GM23338 (cell line): Measurements from ENCODE around the gene S100A5. TPM values are rescaled to one million over a fixed set of nuclear protein-coding genes. Genes with fewer than 3 reads are reported as not detected.
"Not testable (repeated sequence)": the region's sequence is repeated elsewhere in the genome, so short reads cannot be mapped to it uniquely, and the experiment has no call there.

Experiments
- ATAC-seq: fragments of 200-7000 bp; cut with Tn5 transposase; 3 replicates; pipeline ENCODE4 v1.9.1; 2020
- DNase-seq: peaks from one replicate; pipeline ENCODE4 v3.0.0-alpha.2; 2015; ENCODE audit warnings: low spot score
- H2AFZ ChIP-seq: fragments of 200-600 bp; sonication (generic); 2 replicates; pipeline ENCODE4 v1.8.0; 2016; ENCODE audit warnings: antibody characterized with exemption, mild to moderate bottlenecking, moderate library complexity
- H3F3A ChIP-seq: fragments of 200-600 bp; sonication (generic); replicated peaks from 2 replicates; pipeline ENCODE4 v1.8.0; 2017; ENCODE audit warnings: antibody characterized with exemption, mixed run types, low read depth
- H3K27ac ChIP-seq: fragments of 200-600 bp; sonication (generic); 2 replicates; pipeline ENCODE4 v1.6.1; 2016; ENCODE audit warnings: low read depth
- H3K27me3 ChIP-seq: fragments of 200-600 bp; sonication (generic); 2 replicates; pipeline ENCODE4 v1.8.0; 2016; ENCODE audit warnings: mild to moderate bottlenecking, mixed run types, moderate library complexity; ENCODE audit not compliant: insufficient read depth
- H3K36me3 ChIP-seq: fragments of 200-600 bp; sonication (generic); 2 replicates; pipeline ENCODE4 v1.8.0; 2016; ENCODE audit warnings: mild to moderate bottlenecking; ENCODE audit not compliant: insufficient read depth
- H3K4me1 ChIP-seq: fragments of 200-600 bp; sonication (generic); 2 replicates; pipeline ENCODE4 v1.8.0; 2016; ENCODE audit warnings: mild to moderate bottlenecking, moderate library complexity; ENCODE audit not compliant: insufficient read depth
- H3K4me2 ChIP-seq: fragments of 200-600 bp; sonication (generic); 2 replicates; pipeline ENCODE4 v1.7.1; 2017; ENCODE audit warnings: mixed run types
- H3K4me3 ChIP-seq: fragments of 200-600 bp; sonication (generic); 2 replicates; pipeline ENCODE4 v1.6.1; 2016; ENCODE audit warnings: mixed run types
- H3K79me2 ChIP-seq: fragments of 200-600 bp; sonication (generic); replicated peaks from 2 replicates; pipeline ENCODE4 v1.8.0; 2017; ENCODE audit warnings: mild to moderate bottlenecking; ENCODE audit not compliant: insufficient read depth
- H3K9me2 ChIP-seq: fragments of 200-600 bp; sonication (generic); 2 replicates; pipeline ENCODE4 v1.8.0; 2017; ENCODE audit not compliant: insufficient read depth
- H4K20me1 ChIP-seq: fragments of 200-600 bp; sonication (generic); replicated peaks from 2 replicates; pipeline ENCODE4 v1.8.0; 2017; ENCODE audit warnings: mild to moderate bottlenecking; ENCODE audit not compliant: insufficient read depth
- H3K27ac Mint-ChIP-seq: 2 replicates; pipeline ENCODE4 v1.8.0; 2020; ENCODE audit warnings: inconsistent platforms, mild to moderate bottlenecking, moderate library complexity, mixed read lengths
- H3K27me3 Mint-ChIP-seq: 3 replicates; pipeline ENCODE4 v1.8.0; 2022; ENCODE audit warnings: low read depth, mild to moderate bottlenecking, moderate library complexity, mixed read lengths, inconsistent platforms; ENCODE audit not compliant: insufficient read depth, poor library complexity
- H3K36me3 Mint-ChIP-seq: 3 replicates; pipeline ENCODE4 v1.8.0; 2021; ENCODE audit warnings: low read depth, mild to moderate bottlenecking, inconsistent platforms, moderate library complexity, mixed read lengths
- H3K4me1 Mint-ChIP-seq: 3 replicates; pipeline ENCODE4 v1.8.0; 2020; ENCODE audit warnings: mild to moderate bottlenecking, inconsistent platforms, mixed read lengths
- H3K4me3 Mint-ChIP-seq: 3 replicates; pipeline ENCODE4 v1.8.0; 2021; ENCODE audit warnings: moderate library complexity, mild to moderate bottlenecking, inconsistent platforms, mixed read lengths
- H3K9me3 Mint-ChIP-seq: 3 replicates; pipeline ENCODE4 v1.8.0; 2020; ENCODE audit warnings: moderate library complexity, mild to moderate bottlenecking, inconsistent platforms, mixed read lengths
- CTCF ChIP-seq, 2 experiments: fragments of 200-600 bp in 1 of 2; sonication (generic) in 1 of 2; conservative IDR thresholded peaks; 2 replicates each; pipeline versions ENCODE4 v1.5.1 to v1.6.1; 2016 to 2017; ENCODE audit warnings: antibody characterized with exemption in 2 of 2, low read depth in 2 of 2, mild to moderate bottlenecking in 2 of 2, moderate library complexity in 1 of 2
- ETS1 ChIP-seq: IDR thresholded peaks from 2 replicates; pipeline ENCODE4 v1.6.1; 2016; ENCODE audit warnings: antibody characterized with exemption
- EZH2 ChIP-seq: fragments of 200-600 bp; sonication (generic); IDR thresholded peaks from one replicate; pipeline ENCODE4 v1.8.0; 2017; ENCODE audit warnings: antibody characterized with exemption, mild to moderate bottlenecking, low read depth; ENCODE audit not compliant: unreplicated experiment
- EZH2phosphoT487 ChIP-seq: fragments of 200-600 bp; sonication (generic); IDR thresholded peaks from one replicate; pipeline ENCODE4 v1.8.1; 2018; ENCODE audit warnings: antibody characterized with exemption; ENCODE audit not compliant: unreplicated experiment
- NANOG ChIP-seq: IDR thresholded peaks from 2 replicates; pipeline ENCODE4 v1.6.1; 2016; ENCODE audit warnings: antibody characterized with exemption, borderline replicate concordance
- STAT1 ChIP-seq: IDR thresholded peaks from one replicate; pipeline ENCODE4 v1.6.1; 2016; ENCODE audit warnings: antibody characterized with exemption; ENCODE audit not compliant: unreplicated experiment
- ZNF331 ChIP-seq: fragments of 250-450 bp; sonication (Bioruptor Pico); IDR thresholded peaks from 2 replicates; pipeline ENCODE4 v1.5.0; 2020; ENCODE audit warnings: low read depth, mild to moderate bottlenecking, moderate library complexity
- ZNF462 ChIP-seq: fragments of 250-450 bp; sonication (Bioruptor Pico); IDR thresholded peaks from 2 replicates; pipeline ENCODE4 v1.5.0; 2020; ENCODE audit warnings: mild to moderate bottlenecking, moderate library complexity
- polyA plus RNA-seq: library from polyadenylated mRNA; unstranded; fragments of >200 nt; fragmentation: Nextera tagmentation; extraction: Ambion mirVana; gene quantifications from 2 replicates; pipeline ENCODE4 v1.2.1, GENCODE V29; 2016
- total RNA-seq: library from RNA; depleted of rRNA; stranded (reverse); fragments of >200 nt; shearing (Covaris generic); gene quantifications from 2 replicates; pipeline ENCODE4 v1.2.3, GENCODE V29; 2014

Gene S100A5
- total and polyA plus RNA-seq, 2 experiments from 2014 or later: 0.47 TPM; not detected in 1

- no peaks in the 10 kb centered on the region for H3K79me2 ChIP-seq
- no peak overlapping the region for H3K27ac ChIP-seq
- DNase-seq (no peak), ATAC-seq (no peak)
- TF ChIP-seq ETS1 (no peak), CTCF (conservative IDR thresholded peaks at IDR 0.05; ENCODE audit: low read depth in 2 of 2) (no peak), EZH2phosphoT487 (no peak), NANOG (no peak)
- Mint-ChIP-seq H3K27me3 (peaks cover 15% of the 10 kb centered on the region), H3K27ac (no peak overlapping the region; the same call in 1 of the 2 replicates), H3K36me3 (no peaks in the 10 kb centered on the region), H3K4me1 (peaks cover 30% of the 10 kb centered on the region), H3K9me3 (no peaks in the 10 kb centered on the region), H3K4me3 (no peak overlapping the region)
- H3K27me3 ChIP-seq: no peaks in the 10 kb centered on the region
- no peak overlapping the region for H2AFZ ChIP-seq
- H4K20me1 ChIP-seq: no peaks in the 10 kb centered on the region
- H3K4me3 ChIP-seq: no peak overlapping the region
- peaks cover 18% of the 10 kb centered on the region for H3K4me1 ChIP-seq
- peaks cover 6% of the 10 kb centered on the region; the same call in 1 of the 2 replicates for H3F3A ChIP-seq
- H3K9me2 ChIP-seq: no peaks in the 10 kb centered on the region
- no peak overlapping the region for H3K4me2 ChIP-seq
- no peaks in the 10 kb centered on the region for H3K36me3 ChIP-seq
These were observed 22.8 kb upstream of the S100A5 start for GRCh38 chr1:153563483-153563901.

GRCh38 chr1:153562021-153562420 lies 21.3 kb upstream of the S100A5 start:
- H3K36me3 Mint-ChIP-seq, H3K27me3 ChIP-seq, H3K4me1 ChIP-seq, H3K27ac ChIP-seq, H3K27ac Mint-ChIP-seq, H3K9me3 Mint-ChIP-seq, H3K9me2 ChIP-seq, H3K4me2 ChIP-seq, H3K36me3 ChIP-seq, H3F3A ChIP-seq, H3K4me3 Mint-ChIP-seq, H3K27me3 Mint-ChIP-seq, H3K4me3 ChIP-seq, H4K20me1 ChIP-seq, DNase-seq, H3K79me2 ChIP-seq, H2AFZ ChIP-seq, ATAC-seq: not testable (repeated sequence)
- H3K4me1 Mint-ChIP-seq: peaks cover 17% of the 10 kb centered on the region

- Histone ChIP-seq H2AFZ (no peak overlapping the region), H3K4me2 (no peak overlapping the region), H3K4me3 (no peak overlapping the region), H3K27ac (no peak overlapping the region), H3K27me3 (no peaks in the 10 kb centered on the region), H3K36me3 (no peaks in the 10 kb centered on the region), H4K20me1 (no peaks in the 10 kb centered on the region), H3F3A (no peaks in the 10 kb centered on the region; the same call in 1 of the 2 replicates), H3K9me2 (no peaks in the 10 kb centered on the region), H3K4me1 (peaks cover 3% of the 10 kb centered on the region; the same call in 1 of the 2 replicates), H3K79me2 (no peaks in the 10 kb centered on the region)
- Mint-ChIP-seq H3K27ac (no peak overlapping the region), H3K4me1 (peaks cover 12% of the 10 kb centered on the region), H3K27me3 (peaks cover 4% of the 10 kb centered on the region), H3K9me3 (no peaks in the 10 kb centered on the region), H3K4me3 (no peak overlapping the region), H3K36me3 (no peaks in the 10 kb centered on the region)
- ATAC-seq (no peak), DNase-seq (no peak)
- TF ChIP-seq ZNF331 (CRISPR knock-in tag) (no peak), STAT1 (no peak), EZH2phosphoT487 (no peak), EZH2 (no peak), ZNF462 (CRISPR knock-in tag) (no peak)
These were observed 20.8 kb upstream of the S100A5 start for GRCh38 chr1:153561466-153561985.
